ENCODE results near the gene CISTR.

GRCh38 chr12:53733807-53734200 lies 18.0 kb downstream of the CISTR start:
- no peak for TF ChIP-seq CTCF (IDR thresholded peaks at IDR 0.05; ENCODE audit: low read length)
- no peak for TF ChIP-seq EZH2 (IDR thresholded peaks at IDR 0.05; ENCODE audit: borderline replicate concordance, low read length)
